Testis (tissue), 2 donors: Measurements from ENCODE around the gene IL23A.

Source experiments
- POLR2A ChIP-seq: fragments of 450-650 bp; IDR thresholded peaks from one replicate; pipeline ENCODE4 v1.6.1; 2017; ENCODE audit warnings: antibody characterized with exemption, mild to moderate bottlenecking, moderate library complexity
- TF ChIP-seq, protein P1 (sequence below), 3 experiments: fragments of 450-650 bp in 2 of 3; fragments of 200-600 bp in 1 of 3; sonication (generic) in 1 of 3; IDR thresholded peaks; one replicate each; pipeline ENCODE4 v1.5.1; 2016 to 2019; ENCODE audit warnings: antibody characterized with exemption in 3 of 3, mild to moderate bottlenecking in 2 of 3, moderate library complexity in 1 of 3

DNA sequence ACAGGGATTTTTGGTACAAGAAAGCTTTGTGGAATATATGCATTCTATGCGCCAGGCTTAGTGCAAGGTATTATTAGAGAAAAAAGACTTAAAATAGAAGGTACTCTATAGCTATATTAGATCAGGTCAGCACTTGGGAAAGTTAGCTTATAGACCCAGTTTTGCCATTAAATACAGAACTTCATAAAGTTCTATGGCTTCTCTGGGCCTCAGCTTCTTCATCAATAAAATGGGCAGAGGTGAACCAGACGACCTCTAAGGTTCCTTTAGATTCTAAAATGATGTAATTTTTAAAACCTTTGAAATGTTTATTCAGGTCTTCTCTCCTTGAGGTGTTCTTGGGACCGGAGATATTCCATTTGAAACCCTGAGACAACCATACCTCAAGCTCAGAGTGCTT, 30.0 kb upstream of the IL23A start:
- TF ChIP-seq, protein P1, sequence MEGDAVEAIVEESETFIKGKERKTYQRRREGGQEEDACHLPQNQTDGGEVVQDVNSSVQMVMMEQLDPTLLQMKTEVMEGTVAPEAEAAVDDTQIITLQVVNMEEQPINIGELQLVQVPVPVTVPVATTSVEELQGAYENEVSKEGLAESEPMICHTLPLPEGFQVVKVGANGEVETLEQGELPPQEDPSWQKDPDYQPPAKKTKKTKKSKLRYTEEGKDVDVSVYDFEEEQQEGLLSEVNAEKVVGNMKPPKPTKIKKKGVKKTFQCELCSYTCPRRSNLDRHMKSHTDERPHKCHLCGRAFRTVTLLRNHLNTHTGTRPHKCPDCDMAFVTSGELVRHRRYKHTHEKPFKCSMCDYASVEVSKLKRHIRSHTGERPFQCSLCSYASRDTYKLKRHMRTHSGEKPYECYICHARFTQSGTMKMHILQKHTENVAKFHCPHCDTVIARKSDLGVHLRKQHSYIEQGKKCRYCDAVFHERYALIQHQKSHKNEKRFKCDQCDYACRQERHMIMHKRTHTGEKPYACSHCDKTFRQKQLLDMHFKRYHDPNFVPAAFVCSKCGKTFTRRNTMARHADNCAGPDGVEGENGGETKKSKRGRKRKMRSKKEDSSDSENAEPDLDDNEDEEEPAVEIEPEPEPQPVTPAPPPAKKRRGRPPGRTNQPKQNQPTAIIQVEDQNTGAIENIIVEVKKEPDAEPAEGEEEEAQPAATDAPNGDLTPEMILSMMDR (IDR thresholded peaks at IDR 0.05), result no peak
- no peak for TF ChIP-seq POLR2A
